Measurements from ENCODE around the gene RTN4RL2.

DNA sequence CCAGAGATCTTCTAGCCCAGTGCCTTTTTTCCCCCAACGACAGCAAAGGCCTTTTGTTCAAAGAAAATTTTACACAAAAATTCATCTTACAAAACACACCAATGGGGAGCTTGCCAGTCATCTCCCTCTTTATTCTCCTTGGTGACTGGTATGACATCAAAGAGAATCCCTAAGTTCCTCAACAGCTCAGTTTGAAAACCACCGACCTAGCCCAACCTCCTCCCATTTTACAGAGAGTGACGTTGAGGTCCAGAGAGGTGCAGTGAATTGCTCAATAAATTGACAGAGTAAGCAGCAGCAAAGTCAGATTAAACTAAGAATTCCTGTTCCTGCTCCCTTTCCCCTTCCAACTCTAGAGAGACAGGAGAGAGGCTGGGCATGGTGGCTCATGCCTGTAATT is 41.2 kb upstream of the RTN4RL2 start:
- TF ChIP-seq, protein P1, sequence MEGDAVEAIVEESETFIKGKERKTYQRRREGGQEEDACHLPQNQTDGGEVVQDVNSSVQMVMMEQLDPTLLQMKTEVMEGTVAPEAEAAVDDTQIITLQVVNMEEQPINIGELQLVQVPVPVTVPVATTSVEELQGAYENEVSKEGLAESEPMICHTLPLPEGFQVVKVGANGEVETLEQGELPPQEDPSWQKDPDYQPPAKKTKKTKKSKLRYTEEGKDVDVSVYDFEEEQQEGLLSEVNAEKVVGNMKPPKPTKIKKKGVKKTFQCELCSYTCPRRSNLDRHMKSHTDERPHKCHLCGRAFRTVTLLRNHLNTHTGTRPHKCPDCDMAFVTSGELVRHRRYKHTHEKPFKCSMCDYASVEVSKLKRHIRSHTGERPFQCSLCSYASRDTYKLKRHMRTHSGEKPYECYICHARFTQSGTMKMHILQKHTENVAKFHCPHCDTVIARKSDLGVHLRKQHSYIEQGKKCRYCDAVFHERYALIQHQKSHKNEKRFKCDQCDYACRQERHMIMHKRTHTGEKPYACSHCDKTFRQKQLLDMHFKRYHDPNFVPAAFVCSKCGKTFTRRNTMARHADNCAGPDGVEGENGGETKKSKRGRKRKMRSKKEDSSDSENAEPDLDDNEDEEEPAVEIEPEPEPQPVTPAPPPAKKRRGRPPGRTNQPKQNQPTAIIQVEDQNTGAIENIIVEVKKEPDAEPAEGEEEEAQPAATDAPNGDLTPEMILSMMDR (IDR thresholded peaks at IDR 0.05; ENCODE audit: low read depth, low read length, poor library complexity, severe bottlenecking), result no peak
- TF ChIP-seq EZH2phosphoT487 (IDR thresholded peaks at IDR 0.05; ENCODE audit: borderline replicate concordance, low read length), result no peak

All from DOHH2 (cell line).